DMS53 treated with DMSO at 0.1 percent for 48 hours (cell line): ENCODE results near the gene HOXB5.

Experiments
- DNase-seq: peaks from one replicate; lab custom pipeline; 2025; ENCODE audit not compliant: unreplicated experiment; lab: John Stamatoyannopoulos, UW

HOXB5 gene

GRCh38 chr17:48617471-48618255, 24.1 kb upstream of the HOXB5 start:
- DNase-seq, result no peak

GRCh38 chr17:48616717-48617470, 23.3 kb upstream of the HOXB5 start:
- DNase-seq, result no peak

GRCh38 chr17:48615963-48616716, 22.6 kb upstream of the HOXB5 start:
- no peak for DNase-seq

DNA sequence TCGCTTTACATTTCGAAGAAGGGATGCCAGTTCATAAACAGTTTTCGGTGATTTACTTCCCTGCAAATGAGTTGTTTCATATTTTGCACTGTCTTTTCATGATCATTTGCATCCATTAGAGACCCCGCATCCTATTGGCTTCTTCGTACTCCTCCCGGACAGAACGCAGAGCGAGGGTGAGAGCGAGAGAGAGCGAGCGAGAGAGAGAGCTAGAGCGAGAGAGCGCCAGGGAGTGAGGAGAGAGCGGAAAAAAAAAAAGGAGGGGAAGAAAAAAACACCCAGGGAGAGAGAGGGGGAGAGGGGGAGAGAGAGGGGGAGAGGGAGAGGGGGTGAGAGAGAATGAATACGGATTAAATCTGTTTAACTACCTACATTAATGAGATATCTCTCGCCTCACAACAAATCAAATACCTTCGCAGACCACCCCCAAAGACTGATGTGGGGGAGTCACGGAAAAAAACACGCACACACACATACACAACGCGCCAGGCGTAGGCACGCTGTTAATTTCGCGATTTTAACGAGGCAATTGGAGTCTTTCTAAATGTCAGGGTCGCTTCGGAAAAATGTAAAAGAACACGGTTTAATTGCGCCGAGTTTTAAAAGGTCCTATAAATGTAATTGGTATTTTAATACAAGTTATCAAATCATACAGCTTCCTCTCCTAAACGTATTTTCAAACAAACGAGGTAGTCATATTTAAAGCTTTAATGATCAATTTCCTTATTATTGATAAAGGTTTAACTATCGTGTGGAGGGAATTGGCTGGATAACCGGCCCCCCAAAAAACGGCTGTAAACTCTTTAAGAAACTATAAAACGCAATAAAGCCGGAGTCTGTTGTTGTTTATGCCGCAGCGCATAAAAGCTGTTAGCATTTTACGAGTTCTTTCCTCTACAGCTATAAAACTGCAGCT, 21.7 kb upstream of the HOXB5 start, which contains the start of gene HOXB8:
Gene HOXB8, minus strand, starts transcription at position 246 of the 916 bp plus-strand sequence. CDS start 588 bp downstream, outside the sequence.
- no peak for DNase-seq

DNA sequence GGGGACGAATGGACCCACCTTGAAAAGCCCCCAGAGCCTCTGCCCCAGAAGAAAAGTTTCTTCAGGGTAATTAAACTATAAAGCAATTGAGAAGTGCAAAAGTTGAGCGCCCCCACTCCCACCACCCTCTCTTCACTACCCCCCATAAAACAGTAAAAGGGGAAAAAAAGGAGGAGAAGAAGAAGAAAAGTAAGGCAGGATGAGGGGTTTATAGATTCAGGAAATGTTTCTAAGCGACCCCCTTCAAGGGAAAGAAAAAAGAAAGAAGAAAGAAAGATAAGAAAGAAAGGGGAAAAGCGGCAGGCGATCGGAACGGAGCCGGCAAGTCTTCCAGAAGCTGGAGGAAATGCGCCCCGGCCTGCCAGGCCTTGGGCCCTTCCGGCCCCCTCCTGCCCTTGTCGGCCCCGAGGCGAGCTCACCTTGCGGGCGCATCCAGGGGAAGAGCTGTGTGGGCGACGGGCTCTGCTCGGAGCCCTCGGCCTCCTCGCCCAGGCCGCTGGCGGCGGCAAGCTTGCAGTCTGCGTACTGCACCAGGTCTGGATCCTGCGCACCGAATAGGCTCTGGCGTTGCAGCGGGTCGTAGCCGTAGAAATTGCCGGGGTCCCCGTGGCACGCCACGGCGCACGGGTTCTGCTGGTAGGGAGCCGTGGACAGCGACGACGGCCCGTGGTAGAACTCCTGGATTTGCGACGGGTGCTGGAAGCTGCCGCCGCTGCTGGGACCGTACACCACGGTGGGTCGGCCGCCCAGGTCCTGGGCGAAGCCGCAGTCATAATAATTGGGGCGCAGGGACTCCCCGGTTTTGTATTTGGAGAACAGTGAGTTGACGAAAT, 20.5 kb upstream of the HOXB5 start:
- no peak for DNase-seq

GRCh38 chr17:48612854-48613691, 19.5 kb upstream of the HOXB5 start:
- no peak for DNase-seq

GRCh38 chr17:48612456-48612853, 18.9 kb upstream of the HOXB5 start:
- no peak for DNase-seq

DNA sequence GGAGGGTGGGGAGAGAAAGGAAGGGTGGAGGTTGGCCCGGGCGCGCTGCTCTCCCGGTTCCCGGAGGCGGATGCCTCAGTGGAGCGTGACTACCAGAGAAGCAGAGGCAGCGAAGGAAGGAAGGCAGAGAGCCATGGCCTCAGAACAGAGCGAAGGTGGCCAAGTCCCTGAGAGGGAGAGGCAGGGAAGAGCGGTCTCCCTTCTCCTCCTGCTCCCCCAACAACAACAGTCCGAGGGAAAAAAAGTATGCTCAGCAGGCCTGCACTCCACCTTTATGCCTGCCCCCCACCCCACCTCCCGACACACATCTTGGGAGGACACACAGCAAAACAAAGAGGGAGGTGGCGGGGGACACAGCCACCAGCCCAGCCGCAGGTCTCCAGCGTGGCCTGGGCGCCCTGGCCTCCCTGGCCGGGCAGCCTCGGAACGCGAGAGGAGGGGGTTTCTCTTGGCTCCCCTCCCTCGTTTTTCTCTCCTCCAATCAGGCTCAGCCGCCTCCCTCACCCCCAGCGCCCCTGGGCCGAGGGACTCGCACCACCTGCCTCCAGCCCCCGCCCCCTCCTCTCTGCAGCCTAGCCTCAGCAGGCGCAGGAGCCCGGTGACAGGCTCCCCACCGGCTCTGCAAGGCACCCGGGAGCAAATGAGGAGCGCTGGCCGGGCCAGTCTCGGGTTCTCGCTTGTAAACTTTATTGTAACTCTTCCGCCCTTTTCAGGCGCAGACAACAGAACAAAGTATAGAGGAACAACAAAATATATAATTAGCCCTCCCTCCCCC, 18.3 kb upstream of the HOXB5 start:
- DNase-seq, result no peak

- no peak for DNase-seq
Observed at GRCh38 chr17:48611213-48611612, 17.6 kb upstream of the HOXB5 start.

DNA sequence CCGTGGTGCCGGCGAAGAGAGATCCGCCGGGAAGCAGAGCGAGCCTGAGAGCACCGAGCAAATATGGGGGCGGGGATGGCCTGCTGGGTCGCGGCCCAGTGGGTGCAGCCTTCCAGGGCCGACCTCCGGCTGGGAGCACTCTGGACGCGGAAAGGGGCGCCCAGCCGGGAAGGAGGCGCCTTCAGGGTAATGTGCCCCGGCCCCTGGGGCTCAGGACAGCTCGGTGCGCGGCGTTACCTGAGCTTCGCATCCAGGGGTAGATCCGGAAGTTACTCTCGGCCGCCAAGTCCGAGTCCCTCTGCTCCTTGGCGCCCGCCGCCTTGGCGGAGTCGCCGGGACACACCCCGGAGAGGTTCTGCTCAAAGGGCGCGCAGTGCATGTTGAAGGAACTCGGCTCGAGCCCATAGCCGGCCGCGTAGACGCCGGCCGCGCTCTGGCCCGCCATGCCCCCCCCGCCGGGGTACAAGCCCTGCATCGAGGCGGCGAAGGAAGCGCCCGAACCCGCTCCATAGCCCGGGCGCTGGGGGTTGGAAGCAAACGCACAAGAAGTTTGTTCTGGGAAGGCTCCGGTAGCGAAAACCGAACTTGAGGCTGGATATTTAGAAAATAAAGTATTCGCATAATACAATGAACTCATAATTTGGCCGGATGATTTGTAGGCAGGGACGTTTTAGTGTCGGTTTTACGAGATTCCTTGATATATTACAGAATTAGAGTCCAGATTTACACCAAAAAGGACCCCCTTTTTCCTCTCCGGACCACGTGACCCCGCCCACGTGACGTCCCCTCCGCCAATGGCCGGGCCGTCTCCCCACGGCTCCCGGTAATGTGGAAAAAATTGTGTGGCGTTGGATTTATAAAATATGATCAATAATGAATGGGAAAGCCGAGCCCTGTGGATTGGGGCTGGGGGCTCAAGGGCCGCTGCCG, 17.0 kb upstream of the HOXB5 start, which contains the start of gene HOXB7:
Gene HOXB7, minus strand, starts transcription at position 736 of the 930 bp plus-strand sequence. Its CDS starts 99 bp downstream, at position 637.
- DNase-seq, result no peak

- no peak for DNase-seq
Observed at GRCh38 chr17:48609759-48610281, 16.2 kb upstream of the HOXB5 start.

GRCh38 chr17:48609033-48609432, 15.5 kb upstream of the HOXB5 start:
- DNase-seq, result no peak

DNA sequence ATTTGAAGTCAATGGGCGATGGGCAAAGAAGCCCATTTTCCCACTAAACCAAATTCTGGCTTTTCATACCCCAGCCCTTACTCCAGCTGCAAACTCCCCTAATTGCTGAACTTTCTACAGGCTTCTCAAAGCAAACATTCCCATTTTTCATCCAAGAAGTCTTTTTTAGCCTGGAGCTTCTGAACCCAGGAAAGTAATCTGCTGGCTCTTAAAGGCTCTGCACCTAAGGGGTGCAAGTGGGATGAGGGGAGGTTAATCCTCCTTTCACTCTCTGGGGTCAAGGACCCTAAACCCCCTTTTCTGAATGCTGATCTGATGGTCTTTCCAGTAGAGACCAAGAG, 14.9 kb upstream of the HOXB5 start:
- no peak for DNase-seq

- DNase-seq, result no peak
Observed at GRCh38 chr17:48606892-48607614, 13.5 kb upstream of the HOXB5 start.

DNA sequence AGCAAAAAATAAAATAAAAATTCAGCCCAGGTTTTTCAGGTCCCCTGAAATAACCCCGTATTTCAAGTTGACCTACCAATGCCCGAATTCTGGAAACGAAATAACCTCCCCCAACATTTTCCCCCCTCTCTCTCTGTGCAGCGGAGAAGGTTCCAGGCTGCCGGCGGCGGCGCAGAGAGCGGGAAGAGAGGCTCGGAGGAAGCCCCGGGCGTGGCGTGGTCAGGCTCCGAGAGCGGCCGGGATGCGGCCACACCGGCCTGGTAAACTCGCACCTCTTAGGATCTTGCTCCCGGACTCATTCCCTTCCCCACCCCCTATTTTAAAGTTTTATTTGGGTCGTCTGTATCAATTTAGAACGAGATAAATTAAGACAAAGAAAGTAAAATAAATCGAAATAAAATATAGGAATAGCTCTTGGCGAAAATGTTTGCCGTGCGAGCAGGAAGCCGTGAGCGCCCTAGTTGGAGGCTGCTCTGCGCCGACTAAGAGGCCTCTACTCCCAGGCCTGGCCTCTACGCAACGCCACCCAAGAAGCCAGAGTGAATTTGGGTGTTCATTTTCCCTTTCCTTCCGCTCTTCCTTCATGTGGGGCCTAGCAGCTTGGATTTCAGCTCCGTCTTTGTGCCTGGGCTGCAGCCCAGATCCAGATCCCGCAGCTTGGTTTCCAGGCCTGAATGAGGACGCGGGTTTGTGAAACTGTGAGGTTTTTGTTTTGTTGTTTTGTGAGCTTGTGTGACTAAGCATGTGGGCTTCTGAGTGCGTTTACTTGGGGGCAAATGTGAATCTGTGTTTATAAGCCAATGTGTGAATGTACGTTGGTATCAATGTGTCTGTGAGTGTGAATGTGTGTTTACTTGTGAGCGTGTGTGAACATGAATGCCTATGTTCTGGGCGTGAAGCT, 12.7 kb upstream of the HOXB5 start:
- no peak for DNase-seq
